Stimulated activated CD8-positive, alpha-beta memory T cell treated with anti-CD3 and anti-CD28 coated beads, Interleukin-12 subunit alpha, Interleukin-12 subunit beta, amount 100 ng/mL, for 4 hours (primary cell): ENCODE data around the gene POGZ.
A peak's percentile ranks its signal among the peaks of the same experiment; 100 is the strongest.
"Not testable (repeated sequence)": the region's sequence is repeated elsewhere in the genome, so short reads cannot be mapped to it uniquely, and the experiment has no call there.

Experiments used
- DNase-seq: peaks from one replicate; pipeline ENCODE4 v3.0.0-alpha.2; 2020; ENCODE audit warnings: low read depth

POGZ gene

GRCh38 chr1:151411884-151412283 is 47.4 kb downstream of the POGZ start:
- DNase-seq: no peak

GRCh38 chr1:151408891-151409290 is 50.4 kb downstream of the POGZ start:
- no peak for DNase-seq

GRCh38 chr1:151407304-151407703 is 52.0 kb downstream of the POGZ start:
- DNase-seq: no peak

GRCh38 chr1:151406176-151406575 is 53.1 kb downstream of the POGZ start:
- no peak for DNase-seq

GRCh38 chr1:151405187-151405951 is 53.9 kb downstream of the POGZ start:
- no peak for DNase-seq

- DNase-seq: no peak
These were observed 55.7 kb downstream of the POGZ start for GRCh38 chr1:151403612-151404011.

- DNase-seq: no peak
These were observed 56.5 kb downstream of the POGZ start for GRCh38 chr1:151402764-151403163.

- DNase-seq: no peak
These were observed 57.4 kb downstream of the POGZ start for GRCh38 chr1:151401860-151402259.

GRCh38 chr1:151401125-151401788 is 58.0 kb downstream of the POGZ start:
- DNase-seq: no peak

- DNase-seq: peak; percentile 68
These were observed 59.7 kb downstream of the POGZ start, which contains the start of gene PSMB4 for GRCh38 chr1:151399324-151400171. Gene PSMB4, plus strand, starts transcription at chr1:151399573. Its CDS starts 15 bp downstream, at chr1:151399588.

- not testable (repeated sequence) for DNase-seq
These were observed 63.0 kb downstream of the POGZ start for GRCh38 chr1:151396265-151396664.

GRCh38 chr1:151393583-151393982 is 65.7 kb downstream of the POGZ start:
- no peak for DNase-seq

- DNase-seq: no peak
These were observed 68.2 kb downstream of the POGZ start for GRCh38 chr1:151391079-151391563.

- not testable (repeated sequence) for DNase-seq
These were observed 68.8 kb downstream of the POGZ start for GRCh38 chr1:151390221-151391078.

- no peak for DNase-seq
These were observed 73.3 kb downstream of the POGZ start for GRCh38 chr1:151386002-151386401.

- DNase-seq: no peak
These were observed 74.7 kb downstream of the POGZ start for GRCh38 chr1:151384584-151384983.

GRCh38 chr1:151377150-151377884 is 82.0 kb downstream of the POGZ start:
- no peak for DNase-seq

GRCh38 chr1:151373196-151373595 is 86.1 kb downstream of the POGZ start:
- no peak for DNase-seq

- DNase-seq: no peak
These were observed 87.0 kb downstream of the POGZ start, which contains the start of gene SELENBP1 for GRCh38 chr1:151372058-151372934. Gene SELENBP1, minus strand, starts transcription at chr1:151372705. Its CDS starts 64 bp downstream, at chr1:151372641.
